Measurements from ENCODE around the gene THBS2. TPM values are rescaled to one million over a fixed set of nuclear protein-coding genes. Genes with fewer than 3 reads are reported as not detected.
"Not testable (repeated sequence)": the region's sequence is repeated elsewhere in the genome, so short reads cannot be mapped to it uniquely, and the experiment has no call there.

THBS2 gene
- total RNA-seq, 2 experiments from 2014 or later: not detected

- no peak overlapping the region for H3K27ac Mint-ChIP-seq
- CTCF ChIA-PET: no interaction called here
- POLR2A ChIA-PET: no interaction called here
- H3K9me3 Mint-ChIP-seq: no peaks in the 10 kb centered on the region
- no peaks in the 10 kb centered on the region for H3K4me1 Mint-ChIP-seq
- no peaks in the 10 kb centered on the region for H3K36me3 Mint-ChIP-seq (ENCODE audit: low read depth)
- H3K4me3 Mint-ChIP-seq: no peak overlapping the region
- no peaks in the 10 kb centered on the region for H3K27me3 Mint-ChIP-seq
- no peak for DNase-seq
Measured at GRCh38 chr6:169199625-169200335, 53.9 kb downstream of the THBS2 start.

GRCh38 chr6:169198885-169199284 is 54.8 kb downstream of the THBS2 start:
- CTCF ChIA-PET: no interaction called here
- no peaks in the 10 kb centered on the region for H3K9me3 Mint-ChIP-seq
- no peaks in the 10 kb centered on the region for H3K27me3 Mint-ChIP-seq

GRCh38 chr6:169197929-169198328 is 55.7 kb downstream of the THBS2 start:
- POLR2A ChIA-PET; H3K9me3 Mint-ChIP-seq; H3K27me3 Mint-ChIP-seq; CTCF ChIA-PET; DNase-seq; H3K4me1 Mint-ChIP-seq; H3K36me3 Mint-ChIP-seq (ENCODE audit: low read depth); H3K4me3 Mint-ChIP-seq; H3K27ac Mint-ChIP-seq: not testable (repeated sequence)

More at GRCh38 chr6:169198885-169199284, 54.8 kb downstream of the THBS2 start:
- Mint-ChIP-seq H3K27ac (no peak overlapping the region), H3K4me1 (no peaks in the 10 kb centered on the region), H3K4me3 (no peak overlapping the region), H3K36me3 (ENCODE audit: low read depth) (no peaks in the 10 kb centered on the region)
- POLR2A ChIA-PET: no interaction called here
- DNase-seq: no peak

- H3K4me1 Mint-ChIP-seq, CTCF ChIA-PET: not testable (repeated sequence)
Measured at GRCh38 chr6:169196279-169196678, 57.4 kb downstream of the THBS2 start.

GRCh38 chr6:169194737-169195136 is 58.9 kb downstream of the THBS2 start:
- ChIA-PET POLR2A (no interaction called here), CTCF (interaction anchor here (1.1 kb wide), 1 partner anchor 7 kb away, joined by 3 read pairs; no protein-coding TSS in a partner anchor)
- no peaks in the 10 kb centered on the region for H3K36me3 Mint-ChIP-seq (ENCODE audit: low read depth)
- H3K4me1 Mint-ChIP-seq: no peaks in the 10 kb centered on the region
- H3K27ac Mint-ChIP-seq: no peak overlapping the region
- H3K9me3 Mint-ChIP-seq: no peaks in the 10 kb centered on the region
- H3K4me3 Mint-ChIP-seq: no peak overlapping the region
- no peak for DNase-seq
- H3K27me3 Mint-ChIP-seq: no peaks in the 10 kb centered on the region

More at GRCh38 chr6:169196279-169196678, 57.4 kb downstream of the THBS2 start:
- H3K27me3 Mint-ChIP-seq; H3K36me3 Mint-ChIP-seq (ENCODE audit: low read depth); POLR2A ChIA-PET; H3K4me3 Mint-ChIP-seq; DNase-seq; H3K9me3 Mint-ChIP-seq; H3K27ac Mint-ChIP-seq: not testable (repeated sequence)

GRCh38 chr6:169190970-169191369 is 62.7 kb downstream of the THBS2 start:
- ChIA-PET POLR2A (no interaction called here), CTCF (no interaction called here)
- peaks cover 6% of the 10 kb centered on the region for H3K4me1 Mint-ChIP-seq

GRCh38 chr6:169190144-169190584 is 63.5 kb downstream of the THBS2 start:
- H3K27me3 Mint-ChIP-seq: no peaks in the 10 kb centered on the region
- no peak overlapping the region for H3K27ac Mint-ChIP-seq
- no peaks in the 10 kb centered on the region for H3K36me3 Mint-ChIP-seq (ENCODE audit: low read depth)
- peaks cover 6% of the 10 kb centered on the region for H3K4me1 Mint-ChIP-seq
- no peak for DNase-seq
- ChIA-PET POLR2A (no interaction called here), CTCF (no interaction called here)
- no peaks in the 10 kb centered on the region for H3K9me3 Mint-ChIP-seq
- no peak overlapping the region for H3K4me3 Mint-ChIP-seq

More at GRCh38 chr6:169190970-169191369, 62.7 kb downstream of the THBS2 start:
- H3K36me3 Mint-ChIP-seq (ENCODE audit: low read depth): no peaks in the 10 kb centered on the region
- no peak overlapping the region for H3K27ac Mint-ChIP-seq
- H3K9me3 Mint-ChIP-seq: no peaks in the 10 kb centered on the region
- no peak for DNase-seq
- H3K4me3 Mint-ChIP-seq: no peak overlapping the region
- H3K27me3 Mint-ChIP-seq: no peaks in the 10 kb centered on the region

- no peak for DNase-seq
- Mint-ChIP-seq H3K36me3 (ENCODE audit: low read depth) (no peaks in the 10 kb centered on the region), H3K9me3 (no peaks in the 10 kb centered on the region), H3K4me3 (no peak overlapping the region), H3K27me3 (no peaks in the 10 kb centered on the region), H3K27ac (no peak overlapping the region), H3K4me1 (peaks cover 6% of the 10 kb centered on the region)
- ChIA-PET CTCF (no interaction called here), POLR2A (no interaction called here)
Measured at GRCh38 chr6:169189686-169190085, 64.0 kb downstream of the THBS2 start.

GRCh38 chr6:169189182-169189581 is 64.5 kb downstream of the THBS2 start:
- H3K4me1 Mint-ChIP-seq: peaks cover 6% of the 10 kb centered on the region
- DNase-seq: no peak
- no peaks in the 10 kb centered on the region for H3K27me3 Mint-ChIP-seq
- H3K4me3 Mint-ChIP-seq: no peak overlapping the region
- H3K36me3 Mint-ChIP-seq (ENCODE audit: low read depth): no peaks in the 10 kb centered on the region
- POLR2A ChIA-PET: no interaction called here
- CTCF ChIA-PET: interaction anchor here (2.4 kb wide), 1 partner anchor 23 kb away, joined by 8 read pairs; no protein-coding TSS in a partner anchor
- no peaks in the 10 kb centered on the region for H3K9me3 Mint-ChIP-seq
- no peak overlapping the region for H3K27ac Mint-ChIP-seq

GRCh38 chr6:169188475-169188874 is 65.2 kb downstream of the THBS2 start:
- H3K9me3 Mint-ChIP-seq: no peaks in the 10 kb centered on the region
- H3K27me3 Mint-ChIP-seq: no peaks in the 10 kb centered on the region
- no peak overlapping the region for H3K4me3 Mint-ChIP-seq
- H3K36me3 Mint-ChIP-seq (ENCODE audit: low read depth): no peaks in the 10 kb centered on the region
- CTCF ChIA-PET: interaction anchor here (2.4 kb wide), 1 partner anchor 24 kb away, joined by 8 read pairs; no protein-coding TSS in a partner anchor
- no peak overlapping the region for H3K27ac Mint-ChIP-seq
- peaks cover 6% of the 10 kb centered on the region for H3K4me1 Mint-ChIP-seq
- no peak for DNase-seq
- POLR2A ChIA-PET: no interaction called here

- no peak overlapping the region for H3K27ac Mint-ChIP-seq
- H3K4me1 Mint-ChIP-seq: peaks cover 6% of the 10 kb centered on the region
- ChIA-PET POLR2A (no interaction called here), CTCF (interaction anchor here (2.4 kb wide), 1 partner anchor 25 kb away, joined by 8 read pairs; no protein-coding TSS in a partner anchor)
- H3K9me3 Mint-ChIP-seq: no peaks in the 10 kb centered on the region
- no peak for DNase-seq
- H3K36me3 Mint-ChIP-seq (ENCODE audit: low read depth): no peaks in the 10 kb centered on the region
- no peak overlapping the region for H3K4me3 Mint-ChIP-seq
- H3K27me3 Mint-ChIP-seq: no peaks in the 10 kb centered on the region
Measured at GRCh38 chr6:169188051-169188470, 65.6 kb downstream of the THBS2 start.

GRCh38 chr6:169186496-169187169 is 67.0 kb downstream of the THBS2 start:
- Mint-ChIP-seq H3K9me3 (no peaks in the 10 kb centered on the region), H3K36me3 (ENCODE audit: low read depth) (no peaks in the 10 kb centered on the region), H3K27ac (no peak overlapping the region), H3K27me3 (no peaks in the 10 kb centered on the region), H3K4me1 (peaks cover 6% of the 10 kb centered on the region), H3K4me3 (no peak overlapping the region)
- POLR2A ChIA-PET: no interaction called here
- no peak for DNase-seq
- CTCF ChIA-PET: interaction anchor here (0.8 to 2.4 kb wide), 2 partner anchors 8 to 26 kb away, joined by 3 to 8 read pairs; no protein-coding TSS in a partner anchor

- no peaks in the 10 kb centered on the region for H3K27me3 Mint-ChIP-seq
- ChIA-PET CTCF (no interaction called here), POLR2A (no interaction called here)
- no peaks in the 10 kb centered on the region for H3K9me3 Mint-ChIP-seq
- H3K4me1 Mint-ChIP-seq: peaks cover 6% of the 10 kb centered on the region
- H3K36me3 Mint-ChIP-seq (ENCODE audit: low read depth): no peaks in the 10 kb centered on the region
- H3K27ac Mint-ChIP-seq: no peak overlapping the region
- no peak overlapping the region for H3K4me3 Mint-ChIP-seq
- DNase-seq: no peak
Measured at GRCh38 chr6:169185692-169186485, 67.8 kb downstream of the THBS2 start.
